HEK293T (cell line): Measurements from ENCODE around the gene CELF2.

Source experiments
- CTCF ChIA-PET: fragments of 350-600 bp; formaldehyde crosslinking; extraction: SDS; loops from one replicate; lab custom pipeline; 2021; ENCODE audit warnings: antibody characterized with exemption, inconsistent platforms; lab: Yijun Ruan, JAX
- POLR2A ChIA-PET: fragments of 350-600 bp; formaldehyde crosslinking; extraction: SDS; loops from one replicate; lab custom pipeline; 2020; ENCODE audit warnings: antibody characterized with exemption, inconsistent platforms; lab: Yijun Ruan, JAX
- DNase-seq: peaks from one replicate; pipeline ENCODE4 v3.0.0; 2012; ENCODE audit warnings: mixed read lengths; ENCODE audit errors: extremely low spot score
- ARNT ChIP-seq: fragments of 450-650 bp; IDR thresholded peaks from 2 replicates; pipeline ENCODE4 v1.6.1; 2017; ENCODE audit warnings: mild to moderate bottlenecking
- BHLHE40 ChIP-seq: fragments of 450-650 bp; IDR thresholded peaks from 2 replicates; pipeline ENCODE4 v1.6.1; 2016; ENCODE audit warnings: mild to moderate bottlenecking, moderate library complexity, borderline replicate concordance
- CTBP1 ChIP-seq: fragments of 450-650 bp; IDR thresholded peaks from 2 replicates; pipeline ENCODE4 v1.6.1; 2016; ENCODE audit warnings: borderline replicate concordance
- ELF4 ChIP-seq: fragments of 450-650 bp; IDR thresholded peaks from 2 replicates; pipeline ENCODE4 v1.6.1; 2017; ENCODE audit warnings: antibody characterized with exemption
- FOXA1 ChIP-seq: fragments of 450-650 bp; IDR thresholded peaks from 2 replicates; pipeline ENCODE4 v1.6.1; 2016; ENCODE audit warnings: mild to moderate bottlenecking
- FOXK2 ChIP-seq: fragments of 450-650 bp; IDR thresholded peaks from 2 replicates; pipeline ENCODE4 v1.6.1; 2016; ENCODE audit warnings: mild to moderate bottlenecking
- FOXM1 ChIP-seq: fragments of 450-650 bp; IDR thresholded peaks from 2 replicates; pipeline ENCODE4 v1.6.1; 2017; ENCODE audit warnings: mild to moderate bottlenecking, borderline replicate concordance
- HDGF ChIP-seq: fragments of 450-650 bp; IDR thresholded peaks from 2 replicates; pipeline ENCODE4 v1.6.1; 2017; ENCODE audit warnings: antibody characterized with exemption, borderline replicate concordance
- L3MBTL2 ChIP-seq: fragments of 450-650 bp; conservative IDR thresholded peaks from 2 replicates; pipeline ENCODE4 v1.6.1; 2016; ENCODE audit warnings: mild to moderate bottlenecking
- LEF1 ChIP-seq: fragments of 450-650 bp; IDR thresholded peaks from 2 replicates; pipeline ENCODE4 v1.6.1; 2017; ENCODE audit warnings: mild to moderate bottlenecking, borderline replicate concordance
- NFRKB ChIP-seq: fragments of 450-650 bp; IDR thresholded peaks from 2 replicates; pipeline ENCODE4 v1.6.1; 2016; ENCODE audit warnings: mild to moderate bottlenecking, moderate library complexity
- PKNOX1 ChIP-seq: fragments of 450-650 bp; IDR thresholded peaks from 2 replicates; pipeline ENCODE4 v1.6.1; 2016
- SP1 ChIP-seq: fragments of 450-650 bp; IDR thresholded peaks from 2 replicates; pipeline ENCODE4 v1.6.1; 2017
- SUZ12 ChIP-seq: fragments of 450-650 bp; IDR thresholded peaks from 2 replicates; pipeline ENCODE4 v1.6.1; 2016; ENCODE audit warnings: mild to moderate bottlenecking
- TARDBP ChIP-seq: fragments of 450-650 bp; IDR thresholded peaks from 2 replicates; pipeline ENCODE4 v1.6.1; 2016
- ZNF384 ChIP-seq: fragments of 450-650 bp; IDR thresholded peaks from 2 replicates; pipeline ENCODE4 v1.6.1; 2016

CELF2 gene

GRCh38 chr10:11201911-11202310 is 184.2 kb downstream of the CELF2 start:
- CTCF ChIA-PET = no interaction called here
- POLR2A ChIA-PET = no interaction called here
- no peak for DNase-seq
- no peak for TF ChIP-seq CTBP1
- no peak for TF ChIP-seq L3MBTL2
- TF ChIP-seq PKNOX1 = no peak
- no peak for TF ChIP-seq LEF1
- no peak for TF ChIP-seq ELF4
- no peak for TF ChIP-seq SP1
- TF ChIP-seq FOXK2 = no peak
- no peak for TF ChIP-seq SUZ12
- no peak for TF ChIP-seq ZNF384
- no peak for TF ChIP-seq BHLHE40
- TF ChIP-seq ARNT = no peak
- no peak for TF ChIP-seq HDGF
- no peak for TF ChIP-seq TARDBP
- TF ChIP-seq FOXA1 = no peak
- TF ChIP-seq FOXM1 = no peak
- no peak for TF ChIP-seq NFRKB

GRCh38 chr10:11204351-11204942 is 186.8 kb downstream of the CELF2 start:
- ChIA-PET POLR2A (no interaction called here), CTCF (no interaction called here)
- no peak for DNase-seq
- TF ChIP-seq ARNT (no peak), L3MBTL2 (no peak), FOXM1 (no peak), SUZ12 (no peak), TARDBP (no peak)

- CTCF ChIA-PET = no interaction called here
- TF ChIP-seq BHLHE40 (no peak), FOXA1 (no peak), TARDBP (no peak), L3MBTL2 (no peak), SP1 (no peak), ELF4 (no peak), ZNF384 (no peak), HDGF (no peak), FOXK2 (no peak), CTBP1 (no peak), LEF1 (no peak), SUZ12 (no peak), ARNT (no peak), PKNOX1 (no peak), NFRKB (no peak), FOXM1 (no peak)
- no peak for DNase-seq
- POLR2A ChIA-PET = no interaction called here
Measured at GRCh38 chr10:11205030-11205772, 187.5 kb downstream of the CELF2 start.

GRCh38 chr10:11206676-11207559 is 189.2 kb downstream of the CELF2 start:
- DNase-seq = no peak
- CTCF ChIA-PET = interaction anchor here (0.7 kb wide), 1 partner anchor 27 kb away, joined by 3 read pairs; no protein-coding TSS in a partner anchor
- POLR2A ChIA-PET = no interaction called here
- TF ChIP-seq SUZ12 (no peak), FOXA1 (no peak), ARNT (no peak)

GRCh38 chr10:11207560-11207844 is 189.8 kb downstream of the CELF2 start:
- no peak for DNase-seq
- POLR2A ChIA-PET = no interaction called here
- CTCF ChIA-PET = no interaction called here
- no peak for TF ChIP-seq HDGF
- no peak for TF ChIP-seq ARNT
- no peak for TF ChIP-seq BHLHE40
- no peak for TF ChIP-seq CTBP1
- TF ChIP-seq FOXA1 = no peak
- no peak for TF ChIP-seq ZNF384
- TF ChIP-seq SUZ12 = no peak
- TF ChIP-seq PKNOX1 = no peak
- no peak for TF ChIP-seq L3MBTL2

- no peak for TF ChIP-seq ARNT
- TF ChIP-seq NFRKB = no peak
- TF ChIP-seq FOXK2 = no peak
- no peak for TF ChIP-seq ZNF384
- no peak for TF ChIP-seq PKNOX1
- TF ChIP-seq SP1 = no peak
- TF ChIP-seq ELF4 = no peak
- no peak for TF ChIP-seq LEF1
- TF ChIP-seq BHLHE40 = no peak
- TF ChIP-seq SUZ12 = no peak
- no peak for TF ChIP-seq FOXA1
- no peak for TF ChIP-seq L3MBTL2
- no peak for TF ChIP-seq CTBP1
- no peak for TF ChIP-seq HDGF
- no peak for TF ChIP-seq FOXM1
- no peak for TF ChIP-seq TARDBP
- DNase-seq = no peak
- ChIA-PET POLR2A (no interaction called here), CTCF (no interaction called here)
Measured at GRCh38 chr10:11208243-11208642, 190.6 kb downstream of the CELF2 start.
